Spleen (tissue), 7 donors: Measurements from ENCODE around the gene PRMT1.
A peak's percentile ranks its signal among the peaks of the same experiment; 100 is the strongest.

Source experiments
- POLR2A ChIP-seq, 3 donors: fragments of 450-650 bp; IDR thresholded peaks; one replicate each; pipeline ENCODE4 v1.5.1; 2017; ENCODE audit warnings: antibody characterized with exemption in 3 of 3, mild to moderate bottlenecking in 1 of 3
- POLR2AphosphoS5 ChIP-seq, 3 donors: sonication (generic); formaldehyde crosslinking; IDR thresholded peaks; one replicate each; pipeline ENCODE4 v1.5.1; 2017; ENCODE audit warnings: antibody characterized with exemption in 3 of 3
- TF ChIP-seq, protein P1 (sequence below), 11 experiments: fragments of 200-600 bp in 7 of 11; fragments of 450-650 bp in 4 of 11; sonication (generic) in 4 of 11; IDR thresholded peaks in 8 of 11; conservative IDR thresholded peaks in 3 of 11; 1 replicate in 7 of 11; 2 replicates in 4 of 11; pipeline versions ENCODE4 v1.4.0 to v1.8.0; 2016 to 2021; ENCODE audit warnings: antibody characterized with exemption in 11 of 11, inconsistent platforms in 4 of 11, mild to moderate bottlenecking in 1 of 11
- donor health status: DM: no; HTN: no; CAD: no; lungs with moderate emphysema.
- donor health status: DM: no; HTN: no; CAD: no.
- donor health status: DM: no; HTN: no; CAD: no.

DNA sequence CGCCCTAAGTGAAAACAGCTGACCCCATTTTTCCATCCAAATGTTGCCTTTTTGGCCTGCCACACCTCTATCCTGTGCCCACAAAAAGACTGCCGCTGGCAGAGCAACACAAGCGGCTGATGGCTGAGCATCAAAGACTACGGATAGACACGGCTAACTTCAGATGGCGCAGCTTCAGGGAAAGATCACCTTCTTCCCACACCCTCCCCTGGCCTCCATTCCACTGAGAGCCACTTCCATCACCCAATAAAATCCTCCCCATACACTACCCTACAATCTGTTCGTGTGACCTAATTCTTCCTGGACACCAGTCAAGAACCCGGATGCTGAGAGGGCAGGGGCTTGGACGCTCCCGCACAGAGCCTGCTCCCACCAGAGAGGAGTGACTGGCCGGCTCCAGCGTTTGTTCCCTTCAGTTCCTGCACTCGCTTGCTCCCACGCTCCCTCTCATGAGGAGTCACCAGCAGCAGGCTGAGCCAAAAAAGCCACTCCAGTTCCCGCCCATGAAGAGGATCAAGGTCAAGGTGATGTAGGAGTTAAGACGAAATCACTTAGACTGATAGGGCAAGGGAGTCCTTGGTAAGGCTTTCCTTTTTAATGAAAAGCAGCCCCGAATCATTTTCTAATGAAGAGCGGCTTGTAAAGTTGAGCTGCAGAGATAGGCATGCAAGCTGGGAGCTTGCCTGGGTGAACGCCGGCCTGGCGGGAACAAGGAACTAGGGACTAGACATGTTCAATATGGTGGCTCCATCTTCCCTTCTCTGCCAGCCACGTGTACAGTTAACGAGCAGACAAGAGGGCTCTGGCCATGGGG lies 50.4 kb downstream of the PRMT1 start:
- TF ChIP-seq, protein P1, sequence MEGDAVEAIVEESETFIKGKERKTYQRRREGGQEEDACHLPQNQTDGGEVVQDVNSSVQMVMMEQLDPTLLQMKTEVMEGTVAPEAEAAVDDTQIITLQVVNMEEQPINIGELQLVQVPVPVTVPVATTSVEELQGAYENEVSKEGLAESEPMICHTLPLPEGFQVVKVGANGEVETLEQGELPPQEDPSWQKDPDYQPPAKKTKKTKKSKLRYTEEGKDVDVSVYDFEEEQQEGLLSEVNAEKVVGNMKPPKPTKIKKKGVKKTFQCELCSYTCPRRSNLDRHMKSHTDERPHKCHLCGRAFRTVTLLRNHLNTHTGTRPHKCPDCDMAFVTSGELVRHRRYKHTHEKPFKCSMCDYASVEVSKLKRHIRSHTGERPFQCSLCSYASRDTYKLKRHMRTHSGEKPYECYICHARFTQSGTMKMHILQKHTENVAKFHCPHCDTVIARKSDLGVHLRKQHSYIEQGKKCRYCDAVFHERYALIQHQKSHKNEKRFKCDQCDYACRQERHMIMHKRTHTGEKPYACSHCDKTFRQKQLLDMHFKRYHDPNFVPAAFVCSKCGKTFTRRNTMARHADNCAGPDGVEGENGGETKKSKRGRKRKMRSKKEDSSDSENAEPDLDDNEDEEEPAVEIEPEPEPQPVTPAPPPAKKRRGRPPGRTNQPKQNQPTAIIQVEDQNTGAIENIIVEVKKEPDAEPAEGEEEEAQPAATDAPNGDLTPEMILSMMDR (IDR thresholded peaks at IDR 0.05 in 8 of 11, conservative IDR thresholded peaks at IDR 0.05 in 3 of 11), result no peak
- no peak for TF ChIP-seq POLR2A (IDR thresholded peaks at IDR 0.05)
- TF ChIP-seq POLR2AphosphoS5 (IDR thresholded peaks at IDR 0.05), result peak; percentile 14 to 59 (median 58)
